Measurements from ENCODE around the gene HCFC1R1.

- TF ChIP-seq CTCF (IDR thresholded peaks at IDR 0.05; ENCODE audit: low read depth, low read length) (no peak), POLR2A (IDR thresholded peaks at IDR 0.05; ENCODE audit: extremely low read depth, insufficient read length) (no peak), MAX (IDR thresholded peaks at IDR 0.05; ENCODE audit: low read depth, low read length) (no peak)
Measured at GRCh38 chr16:3000540-3000939, 23.2 kb downstream of the HCFC1R1 start.

Measured in NB4 (cell line).